Cardiac fibroblast (primary cell): ENCODE measurements around the gene CELF4.
A peak's percentile ranks its signal among the peaks of the same experiment; 100 is the strongest.

Experiments
- DNase-seq, 2 donors: peaks; one replicate each; pipeline versions ENCODE4 v3.0.0 to v3.0.0-alpha.2; 2010; ENCODE audit warnings: low read depth in 2 of 2
- H3K4me3 ChIP-seq, 2 donors: replicated peaks in 1 of 2; 1 replicate in 1 of 2; 2 replicates in 1 of 2; pipeline ENCODE4 v1.5.1; 2011; ENCODE audit warnings: low read depth in 2 of 2, low read length in 2 of 2, mild to moderate bottlenecking in 2 of 2, moderate library complexity in 1 of 2
- CTCF ChIP-seq: IDR thresholded peaks from one replicate; pipeline ENCODE4 v1.5.1; 2011; ENCODE audit warnings: low read depth, mild to moderate bottlenecking, low read length, inconsistent platforms

The CELF4 gene

GRCh38 chr18:37395631-37396030 is 170.0 kb downstream of the CELF4 start:
- no peak for DNase-seq
- no peak for TF ChIP-seq CTCF
- H3K4me3 ChIP-seq, result no peak overlapping the region

DNA sequence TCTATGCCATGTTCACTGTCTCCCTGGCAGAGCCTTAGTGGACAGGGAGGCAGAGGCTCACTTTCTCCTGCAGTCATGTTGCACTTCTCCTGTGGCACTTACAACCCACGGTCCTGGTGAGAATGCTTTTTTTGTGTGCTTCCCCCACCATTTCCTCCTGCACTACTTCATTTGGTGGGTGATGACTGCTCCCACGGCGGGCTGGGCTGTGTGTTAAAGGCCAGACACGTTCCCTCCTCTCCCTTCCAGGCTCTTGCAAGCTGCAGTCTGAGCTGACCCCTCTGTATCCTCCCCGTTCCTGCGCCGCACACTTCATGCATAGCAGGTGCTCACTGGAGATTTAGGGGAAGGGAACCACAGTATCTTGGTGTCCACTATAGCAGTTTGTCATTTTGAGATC is 170.5 kb downstream of the CELF4 start:
- H3K4me3 ChIP-seq, result no peak overlapping the region
- no peak for TF ChIP-seq CTCF
- no peak for DNase-seq

GRCh38 chr18:37394610-37394965 is 171.0 kb downstream of the CELF4 start:
- H3K4me3 ChIP-seq, result no peak overlapping the region
- no peak for TF ChIP-seq CTCF
- no peak for DNase-seq

DNA sequence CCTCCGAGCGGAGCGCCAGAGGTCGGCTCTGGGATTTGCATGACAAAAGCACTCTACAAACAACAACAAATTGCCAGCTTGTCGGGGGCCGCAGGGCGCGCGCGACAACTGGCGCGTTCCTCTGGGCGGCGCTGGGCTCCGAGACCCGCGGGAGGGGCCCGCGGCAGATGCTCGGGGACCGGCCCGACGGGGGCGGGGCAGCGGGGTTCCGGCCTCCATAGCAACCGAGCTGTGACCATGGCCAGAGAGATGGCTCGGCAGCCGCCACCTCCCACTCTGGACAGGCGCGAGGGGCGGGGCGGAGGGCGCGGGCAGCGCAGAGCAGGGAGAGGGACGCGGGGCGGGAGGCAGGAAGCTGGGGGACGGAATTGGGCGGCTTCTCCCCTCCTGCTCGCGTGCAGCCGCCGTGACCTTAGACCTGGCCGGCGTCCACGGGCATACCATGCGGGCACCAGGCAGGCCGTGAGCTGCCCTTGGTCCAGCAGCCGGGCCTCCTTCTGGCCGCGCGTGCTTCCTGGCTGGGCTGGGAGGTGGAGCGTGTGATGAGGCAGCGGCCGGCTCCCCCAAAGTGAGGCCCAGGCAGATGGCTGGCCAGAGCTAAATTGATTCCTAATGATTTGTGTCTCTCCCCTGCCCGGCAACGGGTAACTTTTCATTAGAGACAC is 171.5 kb downstream of the CELF4 start:
- peak; percentile 26 to 95 for DNase-seq
- peak overlapping the region; percentile 28 to 38 for H3K4me3 ChIP-seq
- TF ChIP-seq CTCF, result no peak

DNA sequence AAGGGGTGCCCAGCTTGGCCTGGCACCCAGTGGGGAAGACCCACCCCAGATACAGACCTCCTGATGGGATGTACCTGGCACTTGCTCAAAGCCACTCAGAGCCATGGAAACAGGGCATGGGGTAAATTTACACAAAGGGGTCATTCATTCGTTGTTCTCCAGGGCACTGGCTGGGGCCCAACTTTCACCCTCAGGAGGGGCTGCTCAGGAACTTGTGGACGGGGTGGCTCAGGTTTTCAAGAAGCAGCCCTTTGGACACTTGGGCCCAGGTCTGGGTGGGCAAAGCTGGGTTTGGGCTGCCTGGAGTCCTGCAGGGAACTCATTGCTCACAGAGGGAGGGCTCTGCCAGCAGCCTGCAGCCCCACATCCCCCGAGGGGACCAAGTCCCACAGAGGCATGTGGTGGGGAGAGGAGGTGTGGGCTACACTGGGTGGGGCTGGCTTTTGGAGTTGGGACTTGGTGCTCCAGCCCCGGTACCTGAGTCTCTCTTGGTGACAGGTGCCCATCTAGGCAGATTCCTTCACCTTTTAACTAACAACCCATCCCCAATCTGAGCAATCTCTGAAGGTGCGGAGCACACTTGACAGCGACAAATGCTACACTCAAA is 172.3 kb downstream of the CELF4 start:
- no peak for TF ChIP-seq CTCF
- no peak for DNase-seq
- H3K4me3 ChIP-seq, result no peak overlapping the region

- no peak for TF ChIP-seq CTCF
- H3K4me3 ChIP-seq, result no peak overlapping the region
- no peak for DNase-seq
These were observed 172.9 kb downstream of the CELF4 start for GRCh38 chr18:37392648-37393047.
